Choroid plexus epithelial cell (primary cell): ENCODE measurements around the gene RABEP1.
A peak's percentile ranks its signal among the peaks of the same experiment; 100 is the strongest.

Experiments
- DNase-seq: peaks from one replicate; pipeline ENCODE4 v3.0.0-alpha.2; 2010; ENCODE audit warnings: low read depth
- H3K4me3 ChIP-seq: 2 replicates; pipeline ENCODE4 v1.5.1; 2011; ENCODE audit warnings: low read depth, mild to moderate bottlenecking, control low read depth, low read length, moderate library complexity
- TF ChIP-seq, protein P1 (sequence below): conservative IDR thresholded peaks from 2 replicates; pipeline ENCODE4 v1.5.1; 2011; ENCODE audit warnings: low read depth, mild to moderate bottlenecking, control low read depth, inconsistent platforms, low read length, moderate library complexity

Gene RABEP1

DNA sequence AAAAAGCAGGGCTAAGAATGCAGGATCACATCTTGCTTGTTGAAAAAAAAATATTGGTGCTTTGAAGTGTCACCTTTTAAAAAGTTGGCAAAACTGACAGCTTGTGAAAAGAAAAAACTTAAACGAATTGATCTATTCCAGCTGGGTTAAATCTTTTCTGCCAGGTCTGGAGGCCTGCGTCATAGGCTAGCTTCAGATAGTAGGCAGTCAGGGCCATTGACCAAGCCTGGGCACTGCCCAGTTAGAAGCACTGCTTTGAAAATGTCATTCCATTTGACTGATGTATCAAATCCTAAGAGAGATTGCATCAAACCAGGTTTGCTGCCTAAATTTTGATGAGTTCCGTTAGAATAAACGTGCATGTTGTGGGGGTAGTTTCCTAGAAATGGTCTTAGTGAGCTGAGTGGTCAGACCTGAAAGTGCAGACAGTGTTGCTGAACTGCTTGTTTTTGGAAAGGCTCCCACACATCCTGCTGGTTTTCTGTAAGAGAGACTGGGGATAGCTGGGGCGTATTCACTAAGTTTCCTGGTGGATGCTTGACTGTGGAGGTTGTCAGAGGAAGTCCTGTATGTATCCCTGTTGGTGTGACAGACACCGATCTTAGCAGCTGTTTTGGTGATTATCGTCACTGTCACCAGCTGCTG is 98.5 kb downstream of the RABEP1 start:
- TF ChIP-seq, protein P1, sequence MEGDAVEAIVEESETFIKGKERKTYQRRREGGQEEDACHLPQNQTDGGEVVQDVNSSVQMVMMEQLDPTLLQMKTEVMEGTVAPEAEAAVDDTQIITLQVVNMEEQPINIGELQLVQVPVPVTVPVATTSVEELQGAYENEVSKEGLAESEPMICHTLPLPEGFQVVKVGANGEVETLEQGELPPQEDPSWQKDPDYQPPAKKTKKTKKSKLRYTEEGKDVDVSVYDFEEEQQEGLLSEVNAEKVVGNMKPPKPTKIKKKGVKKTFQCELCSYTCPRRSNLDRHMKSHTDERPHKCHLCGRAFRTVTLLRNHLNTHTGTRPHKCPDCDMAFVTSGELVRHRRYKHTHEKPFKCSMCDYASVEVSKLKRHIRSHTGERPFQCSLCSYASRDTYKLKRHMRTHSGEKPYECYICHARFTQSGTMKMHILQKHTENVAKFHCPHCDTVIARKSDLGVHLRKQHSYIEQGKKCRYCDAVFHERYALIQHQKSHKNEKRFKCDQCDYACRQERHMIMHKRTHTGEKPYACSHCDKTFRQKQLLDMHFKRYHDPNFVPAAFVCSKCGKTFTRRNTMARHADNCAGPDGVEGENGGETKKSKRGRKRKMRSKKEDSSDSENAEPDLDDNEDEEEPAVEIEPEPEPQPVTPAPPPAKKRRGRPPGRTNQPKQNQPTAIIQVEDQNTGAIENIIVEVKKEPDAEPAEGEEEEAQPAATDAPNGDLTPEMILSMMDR = no peak
- H3K4me3 ChIP-seq = no peak overlapping the region
- DNase-seq = peak; percentile 23

DNA sequence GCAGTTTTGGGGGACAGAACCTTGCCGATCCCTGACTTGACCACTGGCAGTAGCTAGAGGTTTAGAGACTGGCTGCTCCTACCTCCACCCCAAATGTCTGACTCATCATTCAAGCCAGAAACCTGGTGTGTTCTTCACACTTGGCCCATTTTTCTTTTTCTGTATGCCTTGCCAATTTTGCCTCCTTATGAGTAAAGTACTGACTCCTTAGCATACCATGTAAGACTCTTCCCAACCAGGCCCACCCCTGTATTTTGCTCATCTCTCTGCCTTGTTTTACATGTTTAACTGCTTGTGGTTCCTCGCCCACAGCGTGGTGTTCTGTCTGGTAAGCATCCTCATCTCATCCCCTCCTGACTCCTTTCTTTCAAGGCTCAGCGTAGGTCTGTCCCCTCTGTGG is 99.5 kb downstream of the RABEP1 start:
- no peak overlapping the region for H3K4me3 ChIP-seq
- peak; percentile 62 for DNase-seq
- TF ChIP-seq, protein P1 = no peak

DNA sequence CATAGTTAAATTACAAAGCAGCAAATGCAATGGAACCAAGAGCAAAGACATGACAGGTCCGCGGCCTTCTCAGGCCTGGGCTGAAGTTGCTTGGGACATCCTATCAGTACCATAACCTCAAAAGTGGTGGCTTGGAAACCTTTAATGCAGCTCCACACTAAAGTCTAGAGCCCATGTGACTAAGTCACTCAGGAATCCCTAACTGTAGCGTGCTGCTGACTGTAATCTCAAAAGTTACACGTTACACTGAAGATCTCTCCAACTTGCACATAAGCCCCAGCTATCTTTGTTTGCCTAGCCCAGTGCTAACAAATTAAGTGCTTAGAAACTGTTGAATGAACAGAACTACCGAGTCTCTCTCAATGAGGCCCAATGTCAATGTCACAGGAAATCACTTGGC is 109.6 kb downstream of the RABEP1 start:
- TF ChIP-seq, protein P1 = no peak
- DNase-seq = peak; percentile 21
- H3K4me3 ChIP-seq = no peak overlapping the region

DNA sequence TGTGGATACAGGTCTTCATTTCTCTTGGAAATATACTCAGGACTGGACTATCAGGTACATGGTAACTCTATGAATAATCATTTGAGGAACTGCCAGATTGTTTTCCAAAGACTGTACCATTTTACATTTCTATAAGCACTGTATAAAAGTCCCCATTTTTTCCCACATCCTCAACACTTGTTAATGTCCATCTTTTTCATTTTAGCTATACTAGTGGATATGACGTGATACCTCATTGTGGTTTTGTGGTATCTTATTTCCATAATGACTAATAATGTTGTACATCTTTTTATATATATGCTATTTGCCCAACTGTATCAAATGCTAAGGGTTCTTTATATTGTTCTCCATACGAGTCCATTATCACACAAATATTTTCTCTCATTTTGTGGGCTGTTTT is 114.5 kb downstream of the RABEP1 start:
- no peak for DNase-seq
- TF ChIP-seq, protein P1 = no peak
- H3K4me3 ChIP-seq = no peak overlapping the region

DNA sequence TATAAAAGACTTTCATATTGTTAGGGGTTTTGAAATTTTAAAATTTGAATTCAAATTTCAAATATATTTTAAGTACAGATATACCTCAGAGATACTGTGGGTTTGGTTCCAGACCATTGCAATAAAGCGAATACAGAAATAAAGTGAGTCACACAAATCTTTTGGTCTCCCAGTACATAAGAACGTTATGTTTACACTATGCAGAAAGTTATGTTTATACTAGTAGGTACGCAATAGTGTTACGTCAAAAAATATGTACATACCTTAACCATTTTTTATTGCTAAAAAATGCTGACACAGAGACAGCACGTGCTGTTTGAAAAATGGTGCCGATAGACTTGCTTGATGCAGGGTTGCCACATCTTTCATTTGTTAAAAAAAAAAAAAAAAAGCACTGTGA is 117.7 kb downstream of the RABEP1 start:
- TF ChIP-seq, protein P1 = no peak
- peak; percentile 31 for DNase-seq
- no peak overlapping the region for H3K4me3 ChIP-seq

GRCh38 chr17:5405400-5405799 is 123.3 kb downstream of the RABEP1 start:
- H3K4me3 ChIP-seq = no peak overlapping the region
- DNase-seq = no peak
- TF ChIP-seq, protein P1 = no peak

DNA sequence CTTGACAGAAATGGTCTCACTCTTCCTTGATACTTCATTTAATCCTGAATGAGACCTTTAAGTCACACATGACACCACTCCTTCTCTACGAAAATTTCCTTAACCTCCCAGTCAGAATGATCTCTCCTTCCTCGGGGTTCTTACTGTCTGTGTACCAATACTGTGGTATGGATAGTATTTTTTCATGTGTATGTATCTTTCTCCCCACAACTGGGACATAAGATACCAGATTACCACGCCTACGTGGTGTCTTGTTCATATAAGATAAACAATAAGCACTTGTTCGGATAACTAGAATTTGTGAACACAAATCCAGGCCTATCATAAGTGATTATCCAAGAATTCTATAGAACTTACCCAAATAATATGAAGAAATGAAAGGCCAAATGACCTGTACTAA is 126.1 kb downstream of the RABEP1 start:
- H3K4me3 ChIP-seq = no peak overlapping the region
- TF ChIP-seq, protein P1 = no peak
- no peak for DNase-seq
